HG02678 (cell line): Measurements from ENCODE around the gene TGFB1.
"Not testable (repeated sequence)": the region's sequence is repeated elsewhere in the genome, so short reads cannot be mapped to it uniquely, and the experiment has no call there.

ENCODE experiments used
- ATAC-seq: cut with Tn5 transposase; IDR thresholded peaks from one replicate; pipeline ENCODE4 v1.9.1; 2021; ENCODE audit warnings: mild to moderate bottlenecking, moderate library complexity; ENCODE audit not compliant: unreplicated experiment

TGFB1 gene

DNA sequence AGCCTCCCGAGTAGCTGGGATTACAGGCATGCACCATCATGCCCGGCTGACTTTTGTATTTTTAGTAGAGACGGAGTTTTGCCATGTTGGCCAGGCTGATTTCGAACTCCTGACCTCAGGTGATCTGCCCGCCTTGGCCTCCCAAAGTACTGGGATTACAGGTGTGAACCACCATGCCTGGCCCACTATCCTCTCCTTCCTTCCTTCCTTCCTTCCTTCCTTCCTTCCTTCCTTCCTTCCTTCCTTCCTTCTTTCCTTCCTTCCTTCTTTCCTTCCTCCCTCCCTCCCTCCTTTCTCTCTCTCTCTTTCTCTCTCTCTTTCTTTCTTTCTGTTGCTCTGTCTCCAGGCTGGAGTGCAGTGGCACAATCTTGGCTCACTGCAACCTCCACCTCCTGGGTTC, 17.4 kb upstream of the TGFB1 start:
- ATAC-seq = not testable (repeated sequence)

DNA sequence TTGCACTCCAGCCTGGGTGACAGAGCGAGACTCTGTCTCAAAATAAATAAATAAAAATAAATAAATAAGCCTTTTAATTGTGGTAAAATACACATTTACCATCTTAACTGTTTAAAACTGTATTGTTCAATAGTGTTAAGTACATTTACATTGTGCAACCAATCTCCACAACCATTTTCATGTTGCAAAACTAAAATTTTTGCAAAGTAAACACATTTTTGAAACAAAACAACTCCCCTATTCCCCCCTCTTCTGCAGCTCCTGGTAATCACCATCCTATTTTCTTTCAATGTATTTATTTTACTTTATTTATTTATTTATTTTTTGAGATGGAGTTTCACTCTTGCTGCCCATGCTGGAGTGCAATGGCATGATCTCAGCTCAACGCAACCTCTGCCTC, 16.0 kb upstream of the TGFB1 start:
- no peak for ATAC-seq

DNA sequence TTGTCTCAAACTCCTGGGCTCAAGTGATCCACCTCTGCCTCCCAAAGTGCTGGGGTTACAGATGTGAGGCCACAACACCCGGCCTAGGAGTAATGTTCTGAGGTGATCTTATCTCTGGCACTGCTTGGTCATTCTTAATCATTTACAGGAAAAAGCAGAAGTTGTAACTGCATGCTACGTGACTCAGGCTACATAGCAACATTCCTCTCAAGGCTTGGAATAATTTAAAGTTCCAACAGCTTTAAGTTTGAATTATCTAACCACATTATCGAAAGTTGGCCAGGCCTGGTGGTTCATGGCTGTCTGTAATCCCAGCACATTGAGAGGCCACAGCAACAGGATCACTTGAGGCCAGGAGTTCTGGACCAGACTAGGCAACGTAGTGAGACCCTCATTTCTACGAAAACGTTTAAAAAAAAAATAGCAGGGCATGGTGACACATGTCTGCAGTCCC, 14.2 kb upstream of the TGFB1 start:
- ATAC-seq = peak; percentile 26

DNA sequence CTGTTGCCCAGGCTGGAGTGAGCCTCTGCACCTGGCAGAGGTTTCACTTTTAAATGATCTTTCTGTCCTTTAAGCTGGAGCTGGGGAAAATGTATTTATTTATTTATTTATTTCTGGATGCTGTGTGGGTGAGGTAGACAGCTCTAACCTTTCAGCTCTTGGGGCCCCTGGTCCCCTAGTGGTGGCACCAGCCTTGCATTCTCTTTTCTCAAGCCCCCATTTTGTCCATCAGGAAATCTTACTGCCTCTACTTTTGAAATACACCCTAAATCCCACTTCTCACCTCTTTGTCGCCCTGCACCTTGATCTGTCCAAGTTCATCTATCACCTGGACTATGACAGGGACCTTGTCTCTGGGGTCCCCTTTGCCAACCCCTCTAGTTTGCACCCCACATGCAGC, 12.4 kb upstream of the TGFB1 start:
- ATAC-seq = no peak

DNA sequence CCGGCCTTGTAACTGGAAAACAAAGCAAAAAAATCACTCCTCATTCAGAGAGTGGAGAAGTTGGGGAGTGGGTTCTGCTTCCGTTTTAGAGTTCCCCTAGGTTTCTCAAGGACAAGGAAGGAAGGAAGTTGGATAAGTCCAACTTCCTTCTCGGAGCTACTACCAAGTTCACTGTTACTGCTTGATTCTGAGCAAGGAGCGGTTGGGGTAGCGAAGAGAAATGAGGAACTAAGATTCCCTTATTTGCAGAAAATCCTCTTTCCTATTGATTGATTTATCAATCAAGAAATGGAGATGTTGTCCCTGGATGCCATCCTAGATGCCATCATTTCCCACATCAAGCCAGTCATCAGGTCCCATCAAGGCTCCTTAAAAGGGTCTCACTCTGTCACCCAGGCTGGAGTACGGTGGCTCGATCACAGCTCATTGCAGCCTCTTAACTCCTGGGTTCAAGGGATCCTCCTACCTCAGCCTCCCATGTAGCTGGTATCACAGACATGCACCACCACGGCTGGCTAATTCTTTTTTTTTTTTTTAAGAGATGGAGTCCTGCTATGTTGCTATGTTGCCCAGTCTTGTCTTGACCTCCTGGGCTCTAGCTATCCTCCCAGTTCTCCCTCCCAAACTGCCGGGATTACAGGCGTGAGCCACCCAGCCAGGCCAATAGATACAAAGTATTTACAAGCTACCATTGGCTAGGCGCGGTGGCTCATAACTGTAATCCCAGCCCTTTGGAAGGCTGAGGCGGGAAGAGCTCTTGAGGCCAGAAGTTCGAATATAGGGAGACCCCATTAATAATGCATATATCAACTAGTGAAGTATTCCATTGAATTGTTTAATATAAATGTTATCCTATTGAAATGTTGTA, 11.0 kb upstream of the TGFB1 start:
- no peak for ATAC-seq

DNA sequence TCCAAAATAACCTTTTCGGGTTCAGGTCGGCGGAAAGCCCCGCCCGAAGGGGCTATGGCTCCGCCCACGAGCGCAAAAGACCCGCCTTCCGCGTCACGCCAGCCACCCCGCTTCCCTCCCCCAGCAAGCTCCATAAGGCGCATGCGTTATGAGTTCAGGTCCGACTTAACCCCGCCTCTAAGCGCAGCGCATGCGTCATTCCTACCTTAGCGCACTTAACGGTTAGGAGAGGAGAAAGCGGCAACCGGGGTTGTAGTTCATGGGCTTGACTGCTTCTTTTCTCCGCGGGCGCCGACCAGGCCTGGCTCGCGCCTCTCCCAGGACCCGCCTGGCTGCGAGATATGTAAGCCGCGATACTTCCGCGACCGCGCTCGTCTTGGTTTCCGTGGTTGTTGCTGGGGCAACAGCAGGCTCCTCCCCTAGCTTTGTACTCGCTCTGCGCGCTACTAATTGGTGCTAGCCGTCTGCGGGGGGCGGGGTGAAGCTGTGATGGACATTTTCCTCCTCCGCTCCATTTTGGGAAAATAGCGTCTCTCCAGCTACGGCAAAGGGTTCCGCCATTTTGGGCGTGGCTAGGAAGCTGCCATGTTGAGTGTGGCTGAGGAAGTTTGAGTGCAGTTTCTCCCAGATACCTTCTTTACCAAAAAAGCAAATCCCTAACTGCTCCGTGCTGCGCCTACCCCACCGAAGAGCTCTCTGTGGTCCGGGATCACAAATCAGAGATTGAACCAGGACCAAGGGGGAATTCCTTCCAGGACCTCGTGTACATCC, 10.2 kb upstream of the TGFB1 start, which contains the start of gene B9D2:
Gene B9D2, minus strand, starts transcription at position 397 of the 771 bp plus-strand sequence. CDS start 630 bp downstream, outside the sequence.
- peak; percentile 88 for ATAC-seq

DNA sequence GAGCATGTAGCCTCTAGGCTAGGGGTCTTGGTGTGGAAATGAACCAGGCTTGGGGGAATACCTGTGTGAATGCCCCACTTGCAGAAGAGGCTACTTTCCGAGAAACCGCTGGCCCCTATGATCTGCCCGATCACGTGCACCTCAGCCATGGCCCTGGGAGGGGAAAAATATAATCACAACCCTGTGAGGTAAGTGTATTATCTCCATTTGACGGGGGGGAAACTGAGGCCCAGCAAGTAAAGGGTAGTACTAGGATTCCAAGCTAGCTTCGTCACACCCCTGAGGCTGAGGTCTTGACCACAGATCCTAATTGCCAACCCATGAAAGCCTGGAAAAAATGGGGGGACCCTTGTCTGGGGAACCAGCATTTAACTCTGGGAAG, 9.6 kb upstream of the TGFB1 start:
- no peak for ATAC-seq

DNA sequence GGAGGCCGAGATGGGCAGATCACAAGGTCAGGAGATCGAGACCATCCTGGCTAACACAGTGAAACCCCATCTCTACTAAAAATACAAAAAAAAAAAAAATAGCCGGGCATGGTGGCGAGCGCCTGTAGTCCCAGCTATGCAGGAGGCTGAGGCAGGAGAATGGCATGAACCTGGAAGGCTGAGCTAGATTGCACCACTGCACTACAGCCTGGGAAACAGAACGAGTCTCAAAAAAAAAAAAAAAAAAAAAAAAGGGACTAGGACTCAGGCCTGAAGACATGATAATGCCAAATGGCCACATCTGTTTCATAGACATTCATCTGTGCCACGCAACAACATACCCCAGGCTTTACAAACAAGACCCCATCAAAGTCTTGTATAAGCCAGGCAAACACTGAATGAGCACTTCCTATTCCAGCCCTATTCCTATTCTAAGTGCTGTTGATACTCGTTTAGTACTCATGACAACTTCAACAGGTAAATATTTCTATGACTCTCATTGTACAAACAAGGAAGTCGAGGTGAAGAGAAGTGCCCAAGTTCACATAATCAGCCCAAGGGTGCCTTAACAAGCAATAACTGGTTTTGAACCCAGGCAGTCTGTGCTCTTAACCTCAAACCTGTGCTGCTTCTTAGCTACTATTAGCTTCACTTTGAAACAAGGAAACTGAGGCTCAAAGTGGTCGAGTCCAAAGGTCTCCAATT, 8.6 kb upstream of the TGFB1 start:
- no peak for ATAC-seq

DNA sequence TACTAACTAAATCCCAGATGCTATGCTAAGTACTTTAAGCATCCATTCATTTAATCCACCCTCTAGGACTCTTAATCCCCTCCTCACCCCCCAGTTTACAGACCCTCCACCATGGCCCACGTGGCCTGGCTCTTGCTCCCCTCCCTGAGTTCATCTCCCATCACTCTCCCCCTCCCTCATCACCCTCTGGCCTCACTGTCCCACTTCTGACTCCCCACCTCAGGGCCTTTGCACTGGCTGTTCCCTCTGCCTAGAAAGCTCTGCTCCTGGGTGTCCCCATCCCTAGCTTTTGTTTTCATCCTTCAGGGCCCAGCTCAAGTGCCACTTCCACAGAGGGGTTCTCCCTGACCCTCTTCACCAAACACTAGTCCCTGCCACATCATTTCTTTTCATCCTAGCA, 6.0 kb upstream of the TGFB1 start:
- ATAC-seq = no peak

DNA sequence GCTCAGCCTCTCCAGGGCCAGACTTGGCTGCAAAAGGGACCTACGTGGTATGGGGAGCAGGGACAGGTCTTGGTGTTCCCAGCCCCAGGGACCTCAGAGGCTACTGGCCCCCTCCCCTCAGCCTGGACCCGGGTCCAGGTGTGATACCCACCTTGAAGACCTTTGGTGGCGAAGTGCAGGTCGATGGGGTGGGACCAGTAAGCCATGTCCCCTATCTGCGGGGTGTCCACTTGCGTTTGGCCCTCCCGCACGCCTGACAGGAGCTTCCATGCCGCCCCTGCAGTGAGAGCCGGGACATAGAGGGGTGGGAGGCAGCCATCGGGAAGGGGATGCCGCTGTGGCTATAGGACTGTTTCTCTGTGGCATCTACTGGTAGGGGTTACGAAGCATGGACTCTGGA, 4.0 kb upstream of the TGFB1 start:
- no peak for ATAC-seq

DNA sequence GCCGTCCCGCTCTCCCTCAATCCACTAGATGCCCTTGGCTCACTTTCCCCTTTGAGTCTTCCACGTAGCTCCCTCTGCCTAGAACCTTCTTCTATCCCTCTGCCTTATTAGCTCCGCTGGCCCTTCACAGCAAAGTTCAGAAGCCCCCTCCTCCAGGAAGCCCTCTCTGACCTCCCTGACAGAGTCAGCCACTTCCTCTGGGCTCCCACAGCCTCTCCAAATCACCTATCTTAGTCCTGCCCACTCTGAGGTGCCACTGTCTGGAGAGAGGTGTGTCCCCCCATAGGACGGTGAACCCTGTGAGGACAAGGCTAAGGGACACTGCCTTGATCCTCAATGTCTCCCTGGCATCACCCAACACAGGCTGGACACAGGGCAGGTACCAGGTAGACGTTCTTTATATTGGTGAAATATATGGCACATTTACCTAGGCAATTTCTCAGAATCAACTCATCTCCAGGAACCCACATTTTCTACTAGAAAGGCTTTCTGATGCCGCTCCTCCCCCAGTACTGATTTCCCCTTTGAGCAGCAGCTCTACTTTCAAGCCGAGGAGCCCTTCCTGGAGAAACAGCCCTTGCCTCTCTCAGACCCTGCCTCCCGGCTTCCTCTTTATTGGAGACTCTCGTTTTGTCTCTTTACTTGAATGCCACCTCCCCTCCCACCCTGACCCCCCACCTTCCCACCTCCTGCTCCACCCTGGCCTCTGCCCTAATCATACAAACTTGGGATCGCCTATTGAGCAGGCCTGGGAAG, 3.4 kb upstream of the TGFB1 start:
- ATAC-seq = no peak

DNA sequence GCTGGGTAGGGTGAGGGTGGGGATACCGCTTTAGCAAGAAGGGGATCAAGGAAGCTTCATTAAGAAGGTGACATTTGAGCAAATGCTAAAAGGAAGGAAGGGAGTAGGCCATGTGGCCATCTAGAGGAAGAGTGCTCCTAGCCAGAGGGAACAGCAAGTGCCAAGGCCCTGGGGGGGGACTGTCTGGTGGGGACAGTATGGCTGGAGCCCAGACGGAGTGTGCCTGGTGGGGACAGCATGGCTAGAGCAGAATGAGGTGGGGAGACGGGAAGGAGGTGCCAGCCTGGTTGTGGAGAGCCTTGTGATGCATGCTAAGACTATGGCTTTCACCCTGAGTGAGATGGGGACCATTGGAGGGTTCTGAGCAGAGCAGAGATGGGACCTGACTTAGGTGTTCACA, 2.1 kb upstream of the TGFB1 start:
- ATAC-seq = no peak

DNA sequence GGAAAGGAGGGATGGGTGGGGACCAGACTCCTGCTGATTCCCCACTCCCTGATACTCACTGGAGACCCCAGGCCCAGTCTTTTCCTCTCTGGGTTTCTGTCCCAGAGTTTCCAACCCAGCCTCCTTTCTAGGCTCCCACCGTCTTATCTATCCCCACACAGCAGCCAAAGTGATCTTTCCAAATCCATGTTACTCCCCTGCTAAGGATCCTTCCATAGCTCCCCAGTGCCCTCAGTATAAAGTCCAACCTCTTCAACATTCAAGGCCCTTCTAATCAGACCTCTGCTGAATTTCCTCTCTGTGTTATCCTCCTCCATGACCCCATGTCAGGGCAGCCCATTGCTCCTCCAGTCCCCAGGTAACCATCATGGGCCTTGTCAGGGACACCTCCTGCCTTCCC, 1.3 kb upstream of the TGFB1 start:
- ATAC-seq = no peak

DNA sequence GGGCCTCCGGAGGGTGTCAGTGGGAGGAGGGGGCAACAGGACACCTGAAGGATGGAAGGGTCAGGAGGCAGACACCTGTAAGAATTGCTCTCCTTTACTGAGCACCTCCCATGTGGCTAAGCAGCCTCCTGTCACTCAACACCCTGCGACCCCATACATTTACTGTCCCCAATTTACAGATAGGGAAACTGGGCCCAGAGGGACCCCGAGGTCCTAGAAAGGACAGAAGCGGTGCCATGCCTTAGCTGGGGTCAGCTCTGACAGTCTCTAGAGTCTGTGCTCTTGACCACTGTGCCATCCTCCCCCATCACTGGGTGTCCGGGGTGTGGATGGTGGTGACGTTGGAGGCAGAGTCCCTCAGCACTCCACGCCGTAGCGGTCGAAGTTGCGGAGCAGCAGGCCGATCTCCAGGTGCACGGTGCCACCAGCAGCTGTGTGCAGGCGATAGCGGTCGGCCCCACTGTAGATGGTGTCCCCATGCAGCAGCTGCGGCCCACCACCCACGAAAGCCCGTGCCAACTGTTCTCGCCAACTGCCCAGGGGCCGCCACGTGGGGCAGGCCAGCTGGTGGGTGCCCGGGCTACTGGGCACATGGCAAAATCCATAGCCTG, 726 bp upstream of the TGFB1 start:
- no peak for ATAC-seq

DNA sequence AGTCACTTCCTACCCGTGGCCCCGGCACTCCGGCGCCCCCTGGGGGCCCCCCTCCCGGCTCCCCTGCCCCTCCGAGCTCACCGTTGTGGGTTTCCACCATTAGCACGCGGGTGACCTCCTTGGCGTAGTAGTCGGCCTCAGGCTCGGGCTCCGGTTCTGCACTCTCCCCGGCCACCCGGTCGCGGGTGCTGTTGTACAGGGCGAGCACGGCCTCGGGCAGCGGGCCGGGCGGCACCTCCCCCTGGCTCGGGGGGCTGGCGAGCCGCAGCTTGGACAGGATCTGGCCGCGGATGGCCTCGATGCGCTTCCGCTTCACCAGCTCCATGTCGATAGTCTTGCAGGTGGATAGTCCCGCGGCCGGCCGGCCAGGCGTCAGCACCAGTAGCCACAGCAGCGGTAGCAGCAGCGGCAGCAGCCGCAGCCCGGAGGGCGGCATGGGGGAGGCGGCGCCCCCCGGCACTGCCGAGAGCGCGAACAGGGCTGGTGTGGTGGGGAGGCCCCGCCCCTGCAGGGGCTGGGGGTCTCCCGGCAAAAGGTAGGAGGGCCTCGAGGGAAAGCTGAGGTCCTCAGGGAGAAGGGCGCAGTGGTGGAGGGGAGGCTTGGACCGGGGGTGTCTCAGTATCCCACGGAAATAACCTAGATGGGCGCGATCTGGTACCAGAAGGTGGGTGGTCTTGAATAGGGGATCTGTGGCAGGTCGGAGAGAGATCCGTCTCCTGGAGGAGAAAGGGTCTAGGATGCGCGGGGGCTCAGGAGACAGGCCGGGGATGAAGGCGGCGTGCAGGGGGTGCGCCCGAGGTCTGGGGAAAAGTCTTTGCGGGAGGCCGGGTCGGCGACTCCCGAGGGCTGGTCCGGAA, 885 bp downstream of the TGFB1 start:
- ATAC-seq = no peak

DNA sequence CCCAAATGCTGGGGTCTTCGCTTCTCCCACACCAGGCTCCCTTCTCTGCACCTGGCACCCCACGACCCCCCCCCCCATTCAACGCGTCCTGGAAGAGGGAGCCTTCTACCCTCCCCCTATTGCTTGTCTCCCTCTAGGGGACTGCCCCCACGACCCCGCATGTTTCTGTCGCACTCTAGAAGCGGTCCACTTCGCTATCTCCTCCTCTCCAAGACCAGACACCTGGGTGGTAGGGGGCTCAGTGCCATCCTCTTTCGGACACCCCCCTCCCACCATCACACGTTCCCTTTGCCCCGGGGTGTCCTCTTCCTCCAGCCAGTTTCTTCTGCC, 1.5 kb downstream of the TGFB1 start:
- ATAC-seq = no peak

DNA sequence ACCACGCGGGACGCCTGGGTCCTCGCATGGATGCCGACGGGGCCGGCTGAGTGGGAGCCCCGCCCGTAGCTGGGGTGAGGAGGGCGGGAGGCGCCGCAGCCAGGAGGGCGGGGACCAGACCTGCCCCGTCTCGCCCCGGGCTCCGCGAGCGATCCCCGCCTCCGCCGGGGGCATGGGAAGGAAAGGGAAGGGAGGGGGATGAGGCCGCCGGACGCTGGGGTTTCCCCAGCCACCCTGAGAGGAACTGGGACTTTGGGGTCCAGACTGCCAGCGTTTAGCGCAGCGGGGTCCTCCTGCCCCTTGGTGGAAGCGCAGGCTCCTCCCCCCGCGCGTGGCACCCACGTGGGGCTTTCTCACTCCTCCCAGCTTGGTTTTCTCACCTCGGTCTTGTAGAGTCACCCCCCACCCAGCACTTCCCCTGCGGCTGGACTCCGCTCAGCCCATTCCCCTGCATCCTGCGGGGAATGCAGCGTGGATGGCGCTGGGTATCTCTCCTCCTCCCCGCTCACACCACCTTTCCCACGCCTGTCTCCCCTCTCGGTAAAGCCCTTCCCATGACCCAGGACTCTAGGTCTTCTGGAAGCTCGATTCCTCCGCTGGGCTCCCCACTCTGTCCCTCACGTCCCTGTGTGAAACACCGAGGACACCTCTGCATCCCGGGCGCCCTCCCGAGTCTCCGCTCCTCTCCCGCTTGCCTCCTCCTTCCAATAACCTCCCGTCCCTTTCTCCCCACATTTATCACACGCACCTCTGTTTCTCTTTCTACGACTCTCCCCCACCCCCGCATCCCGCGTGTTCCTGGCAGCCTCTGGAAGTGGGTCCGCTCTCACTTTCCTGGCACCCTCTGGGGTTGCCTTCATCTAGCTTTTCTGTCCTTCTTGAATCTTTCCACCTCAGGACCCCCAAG, 2.1 kb downstream of the TGFB1 start:
- peak; percentile 48 for ATAC-seq

DNA sequence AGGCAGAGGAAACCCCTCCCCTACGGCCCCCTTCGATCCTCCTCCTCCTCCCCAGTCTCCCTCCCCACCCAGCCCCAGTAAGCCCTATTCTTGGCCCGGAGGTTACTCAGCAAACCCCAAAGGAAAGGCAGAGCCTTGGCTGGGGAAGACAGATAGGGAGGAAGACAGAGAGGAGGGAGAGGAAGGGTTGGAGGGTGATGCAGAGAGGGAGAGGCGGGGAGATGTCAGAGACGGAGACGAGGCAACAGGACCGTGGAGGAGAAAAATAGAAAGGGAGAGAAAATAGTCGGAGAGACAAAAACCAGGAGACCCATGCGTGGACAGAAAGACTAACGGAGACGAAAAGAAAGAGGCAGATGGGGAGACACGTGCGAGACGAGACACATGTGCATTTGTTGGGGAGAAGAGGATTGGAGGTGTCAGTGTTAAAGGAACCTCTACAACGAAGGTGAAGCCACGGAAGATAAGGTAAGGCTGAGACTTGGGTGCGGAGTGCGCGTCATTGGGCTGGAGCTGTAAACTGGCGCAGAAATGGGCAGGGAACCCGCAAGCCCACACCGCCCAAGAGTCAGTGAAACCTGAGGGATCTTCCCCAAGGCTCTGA, 2.9 kb downstream of the TGFB1 start:
- no peak for ATAC-seq
